ENCODE results near the gene JAK1.
"Not testable (repeated sequence)": the region's sequence is repeated elsewhere in the genome, so short reads cannot be mapped to it uniquely, and the experiment has no call there.

JAK1 gene

GRCh38 chr1:64829411-64830029 is 136.8 kb downstream of the JAK1 start:
- DNase-seq = no peak

GRCh38 chr1:64828829-64829228 is 137.5 kb downstream of the JAK1 start:
- DNase-seq = no peak

GRCh38 chr1:64826991-64827390 is 139.4 kb downstream of the JAK1 start:
- DNase-seq = no peak

DNA sequence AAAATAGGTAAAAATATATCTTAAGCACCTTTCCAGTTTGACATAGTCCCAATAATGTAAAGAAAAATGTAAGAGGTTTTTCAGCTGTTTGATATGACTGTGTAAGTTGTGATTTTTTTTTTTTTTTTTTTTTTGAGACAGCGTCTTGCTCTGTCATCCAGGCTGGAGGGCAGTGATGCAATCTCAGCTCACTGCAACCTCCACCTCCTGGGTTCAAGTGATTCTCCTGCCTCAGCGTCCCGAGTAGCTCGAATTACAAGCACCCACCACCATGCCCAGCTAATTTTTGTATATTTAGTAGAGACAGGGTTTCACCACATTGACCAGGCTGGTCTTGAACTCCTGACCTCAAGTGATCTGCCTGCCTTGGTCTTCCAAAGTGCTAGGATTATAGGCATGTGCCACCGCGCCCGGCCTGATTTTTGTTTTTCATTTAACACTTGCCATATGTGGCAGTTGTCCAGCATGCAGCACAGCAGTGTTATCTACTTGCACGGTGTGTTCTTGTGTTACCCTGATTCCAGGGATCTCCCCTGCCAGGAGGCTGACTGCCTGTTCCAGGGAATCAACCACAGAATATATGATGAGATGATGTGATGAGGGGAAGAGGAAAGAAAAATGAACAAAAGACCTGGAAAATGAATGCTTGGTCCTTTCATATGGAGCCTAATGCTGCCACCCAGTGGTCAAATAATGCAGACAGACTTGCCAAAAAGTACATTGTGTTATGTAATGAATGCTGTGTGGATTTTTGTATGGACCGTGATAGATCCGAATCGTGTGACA is 142.5 kb downstream of the JAK1 start:
- DNase-seq = peak; percentile 78

- no peak for DNase-seq
These were observed 143.7 kb downstream of the JAK1 start for GRCh38 chr1:64822621-64823020.

DNA sequence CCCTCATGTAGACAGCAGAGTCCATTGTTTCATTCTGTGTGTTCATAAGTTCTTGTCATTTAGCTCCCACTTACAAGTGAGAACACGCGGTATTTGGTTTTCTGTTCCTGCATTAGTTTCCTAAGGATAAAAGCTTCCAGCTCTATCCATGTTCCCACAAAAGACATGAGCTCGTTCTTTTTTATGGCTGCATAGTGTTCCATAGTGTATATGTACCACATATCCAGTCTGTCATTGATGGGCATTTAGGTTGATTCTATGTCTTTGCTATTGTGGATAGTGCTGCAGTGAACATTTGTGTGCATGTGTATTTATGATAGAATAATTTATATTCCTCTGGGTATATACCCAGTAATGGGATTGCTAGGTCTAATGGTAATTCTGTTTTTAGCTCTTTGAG is 145.8 kb downstream of the JAK1 start:
- DNase-seq = not testable (repeated sequence)

- DNase-seq = not testable (repeated sequence)
These were observed 149.0 kb downstream of the JAK1 start for GRCh38 chr1:64817364-64817763.

DNA sequence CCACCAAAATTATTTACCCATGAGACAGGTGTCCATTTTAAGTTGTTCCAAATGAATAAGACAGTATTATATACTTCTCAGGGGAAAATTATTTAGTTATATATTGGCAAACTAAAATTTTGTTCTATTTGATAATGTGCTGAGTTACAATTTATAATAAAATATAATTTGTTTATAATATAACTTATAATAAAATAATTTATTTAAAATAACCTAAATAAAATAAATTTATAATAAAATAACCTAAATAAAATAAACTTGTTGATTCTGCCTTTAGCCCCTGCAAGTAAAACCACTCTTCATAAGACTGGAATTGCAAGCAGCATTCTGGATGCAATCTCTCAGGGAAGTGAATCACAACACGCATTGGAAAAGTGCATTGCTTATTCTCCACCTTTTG is 151.9 kb downstream of the JAK1 start:
- DNase-seq = no peak

GRCh38 chr1:64811131-64811530 is 155.2 kb downstream of the JAK1 start:
- no peak for DNase-seq

DNA sequence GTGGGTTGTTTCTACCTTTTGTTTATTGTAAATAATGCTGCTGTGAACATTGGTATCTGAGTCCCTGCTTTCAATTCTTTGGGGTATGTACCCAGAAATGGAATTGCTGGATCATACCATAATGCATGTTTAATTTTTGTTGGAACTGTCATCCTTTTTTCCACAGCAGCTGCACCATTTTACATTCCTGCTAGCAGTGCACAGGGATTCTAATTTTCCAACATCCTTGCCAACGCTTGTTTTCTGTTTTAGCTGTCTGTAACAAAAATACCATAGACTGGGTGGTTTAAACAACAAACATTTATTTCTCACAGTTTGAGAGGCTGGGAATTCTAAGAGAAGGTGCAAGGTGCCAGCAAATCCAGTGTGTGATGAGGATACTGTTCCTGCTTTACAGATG is 156.3 kb downstream of the JAK1 start:
- DNase-seq = no peak

DNA sequence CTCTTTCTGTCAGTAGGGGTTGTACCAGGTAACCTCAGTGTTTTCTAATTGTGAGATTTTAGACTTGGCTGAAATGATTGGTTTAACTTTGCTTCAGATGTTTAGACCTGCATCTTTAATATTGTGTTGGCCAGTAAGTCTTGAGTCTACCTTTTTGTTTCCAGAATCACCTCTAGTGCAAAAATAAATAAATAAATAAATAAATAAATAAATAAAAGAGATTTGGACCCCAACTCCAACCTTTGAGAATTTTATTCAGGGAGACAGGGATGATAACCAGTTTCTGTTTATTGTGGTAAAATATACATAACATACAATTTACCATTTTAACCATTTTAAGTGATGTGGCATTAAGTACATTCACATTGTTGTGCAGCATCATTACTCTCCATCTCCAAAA is 157.0 kb downstream of the JAK1 start:
- no peak for DNase-seq

DNA sequence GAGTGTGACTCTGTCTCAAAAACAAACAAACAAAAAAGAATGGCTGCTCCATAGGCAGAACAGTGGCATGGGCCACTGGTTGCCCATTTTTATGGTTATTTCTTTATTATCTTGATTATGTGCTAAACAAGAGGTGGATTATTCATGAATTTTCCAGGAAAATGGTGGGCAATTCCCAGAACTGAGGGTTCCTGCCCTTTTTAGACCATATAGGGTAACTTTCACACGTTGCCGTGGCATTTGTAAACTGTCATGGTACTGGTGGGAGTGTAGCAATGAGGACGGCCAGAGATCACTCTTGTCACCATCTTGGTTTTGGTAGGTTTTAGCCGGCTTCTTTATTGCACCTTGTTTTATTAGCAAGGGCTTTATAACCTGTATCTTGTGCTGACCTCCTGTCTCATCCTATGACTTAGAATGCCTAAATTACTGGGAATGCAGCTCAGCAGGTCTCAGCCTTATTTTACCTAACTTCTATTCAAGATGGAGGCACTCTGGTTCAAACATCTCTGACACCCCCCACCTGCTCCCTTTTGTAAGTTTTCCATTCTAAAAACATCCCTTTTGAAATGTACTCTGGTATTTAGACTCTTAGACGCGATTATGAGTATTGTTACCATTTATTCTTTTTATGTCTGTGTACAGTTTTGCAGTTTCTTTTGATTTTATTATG is 164.4 kb downstream of the JAK1 start:
- DNase-seq = no peak

DNA sequence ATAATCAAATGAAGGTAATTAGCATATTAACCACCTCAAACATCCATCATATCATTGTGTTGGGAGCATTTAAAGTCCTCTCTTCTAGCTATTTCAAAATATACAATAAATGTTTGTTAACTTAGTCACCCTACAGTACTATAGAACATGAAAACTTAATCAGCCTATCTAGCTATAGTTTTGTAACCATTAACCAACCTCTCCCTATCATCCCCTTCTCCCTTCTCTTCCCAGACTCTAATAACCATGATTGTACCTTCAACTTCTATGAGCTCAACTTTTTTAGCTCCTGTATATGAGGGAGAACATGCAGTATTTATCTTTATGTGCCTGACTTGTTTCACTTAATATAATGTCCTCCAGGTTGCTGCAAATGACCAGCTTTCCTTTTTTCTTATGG is 167.5 kb downstream of the JAK1 start:
- DNase-seq = no peak

GRCh38 chr1:64790832-64791487 is 175.4 kb downstream of the JAK1 start:
- no peak for DNase-seq
